ENCODE results near the gene RTL5. TPM values are rescaled to one million over a fixed set of nuclear protein-coding genes. Genes with fewer than 3 reads are reported as not detected.
A peak's percentile ranks its signal among the peaks of the same experiment; 100 is the strongest.
"Not testable (repeated sequence)": the region's sequence is repeated elsewhere in the genome, so short reads cannot be mapped to it uniquely, and the experiment has no call there.

RTL5 gene
- 1 to 10 TPM; 1.0 to 3.0 TPM for total RNA-seq
- long read RNA-seq: 0 reads

- peak; percentile 72 for ATAC-seq
- DNase-seq: peak; percentile 60 to 80
- intact Hi-C loops (cut with DNase I, micrococcal nuclease): no loop called here
These were observed at the start of gene RTL5 for GRCh38 chrX:72131317-72132294. Gene RTL5, minus strand, starts transcription at chrX:72131915.

GRCh38 chrX:72180539-72180938, 48.8 kb upstream of the RTL5 start:
- DNase-seq: no peak
- no peak for ATAC-seq
- intact Hi-C loops (cut with DNase I, micrococcal nuclease): no loop called here

GRCh38 chrX:72176981-72177380, 45.3 kb upstream of the RTL5 start:
- no peak for ATAC-seq
- intact Hi-C loops (cut with DNase I, micrococcal nuclease): no loop called here
- no peak for DNase-seq

- intact Hi-C loops (cut with DNase I, micrococcal nuclease); ATAC-seq; DNase-seq: not testable (repeated sequence)
These were observed 44.6 kb upstream of the RTL5 start for GRCh38 chrX:72176289-72176688.

- intact Hi-C loops (cut with DNase I, micrococcal nuclease): no loop called here
- ATAC-seq (no peak), DNase-seq (no peak)
These were observed 37.5 kb upstream of the RTL5 start for GRCh38 chrX:72169008-72169728.

GRCh38 chrX:72165551-72165950, 33.8 kb upstream of the RTL5 start:
- ATAC-seq (no peak), DNase-seq (no peak)
- intact Hi-C loops (cut with DNase I, micrococcal nuclease): no loop called here

- DNase-seq (no peak), ATAC-seq (no peak)
- intact Hi-C loops (cut with DNase I, micrococcal nuclease): no loop called here
These were observed 28.1 kb upstream of the RTL5 start for GRCh38 chrX:72159769-72160168.

- ATAC-seq (no peak), DNase-seq (no peak)
- intact Hi-C loops (cut with DNase I, micrococcal nuclease): no loop called here
These were observed 27.1 kb upstream of the RTL5 start for GRCh38 chrX:72158773-72159172.

GRCh38 chrX:72146527-72146926, 14.8 kb upstream of the RTL5 start:
- no peak for ATAC-seq
- intact Hi-C loops (cut with DNase I, micrococcal nuclease): no loop called here
- DNase-seq: no peak

- ATAC-seq (no peak), DNase-seq (no peak)
- intact Hi-C loops (cut with DNase I, micrococcal nuclease): no loop called here
These were observed 13.5 kb upstream of the RTL5 start for GRCh38 chrX:72145181-72145580.

GRCh38 chrX:72143609-72143907, 11.8 kb upstream of the RTL5 start:
- no peak for ATAC-seq
- intact Hi-C loops (cut with DNase I, micrococcal nuclease): no loop called here
- no peak for DNase-seq

- no peak for DNase-seq
- ATAC-seq: no peak
- intact Hi-C loops (cut with DNase I, micrococcal nuclease): no loop called here
These were observed 11.3 kb upstream of the RTL5 start for GRCh38 chrX:72142794-72143608.

GRCh38 chrX:72142094-72142793, 10.5 kb upstream of the RTL5 start:
- intact Hi-C loops (cut with DNase I, micrococcal nuclease): no loop called here
- no peak for ATAC-seq
- no peak for DNase-seq

- DNase-seq (no peak), ATAC-seq (no peak)
- intact Hi-C loops (cut with DNase I, micrococcal nuclease): no loop called here
These were observed 9.8 kb upstream of the RTL5 start for GRCh38 chrX:72141372-72142004.

- DNase-seq: no peak
- intact Hi-C loops (cut with DNase I, micrococcal nuclease): no loop called here
- no peak for ATAC-seq
These were observed 7.8 kb upstream of the RTL5 start for GRCh38 chrX:72139538-72139937.

GRCh38 chrX:72137846-72138495, 6.3 kb upstream of the RTL5 start:
- no peak for DNase-seq
- intact Hi-C loops (cut with DNase I, micrococcal nuclease): no loop called here
- ATAC-seq: no peak

GRCh38 chrX:72133851-72134546, 2.3 kb upstream of the RTL5 start:
- intact Hi-C loops (cut with DNase I, micrococcal nuclease): no loop called here
- ATAC-seq (no peak), DNase-seq (no peak)

Data from left colon (tissue), 2 donors.